Hepatocyte (in vitro differentiated cells): ENCODE data around the gene APRT.

Experiments
- CTCF ChIP-seq: fragments of 200-600 bp; sonication (generic); IDR thresholded peaks from 2 replicates; pipeline ENCODE4 v1.5.1; 2016; ENCODE audit warnings: antibody characterized with exemption, mild to moderate bottlenecking; ENCODE audit not compliant: poor library complexity
- EZH2 ChIP-seq: fragments of 200-600 bp; sonication (generic); IDR thresholded peaks from 2 replicates; pipeline ENCODE4 v1.6.1; 2016; ENCODE audit warnings: antibody characterized with exemption, mild to moderate bottlenecking, borderline replicate concordance

GRCh38 chr16:88831838-88832237 lies 20.1 kb upstream of the APRT start:
- TF ChIP-seq CTCF (no peak), EZH2 (no peak)
